Suprapubic skin (tissue), 4 donors: ENCODE results near the gene TMEM131L.

Experiments
- EP300 ChIP-seq: sonication (generic); formaldehyde crosslinking; IDR thresholded peaks from one replicate; pipeline ENCODE4 v1.6.1; 2017; ENCODE audit warnings: antibody characterized with exemption
- POLR2AphosphoS5 ChIP-seq, 3 donors: sonication (generic); formaldehyde crosslinking; IDR thresholded peaks; one replicate each; pipeline ENCODE4 v1.6.1; 2017; ENCODE audit warnings: antibody characterized with exemption in 3 of 3

DNA sequence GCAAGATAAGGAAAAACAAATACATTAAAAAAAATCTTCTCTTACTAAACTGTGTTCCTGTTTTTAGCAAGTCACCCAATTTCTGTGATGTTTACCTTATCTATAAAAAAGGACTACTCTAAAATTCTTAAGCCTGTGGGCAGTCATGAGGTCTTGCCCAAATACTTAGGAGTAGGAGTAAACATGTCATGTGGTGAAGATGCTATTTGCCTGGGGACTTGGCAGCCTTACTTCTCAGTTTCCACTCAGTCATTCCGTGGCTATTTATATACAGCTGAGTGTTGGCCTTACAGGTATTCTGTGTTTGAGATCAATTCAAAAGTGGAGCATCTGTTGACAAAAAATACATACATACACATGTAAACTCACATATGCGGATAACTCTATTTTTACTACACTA lies 128.1 kb downstream of the TMEM131L start:
- no peak for TF ChIP-seq POLR2AphosphoS5 (IDR thresholded peaks at IDR 0.05)
- TF ChIP-seq EP300, result no peak
